Measurements from ENCODE around the gene SLA2. TPM values are rescaled to one million over a fixed set of nuclear protein-coding genes. Genes with fewer than 3 reads are reported as not detected.

The SLA2 gene
- total RNA-seq, 1 donor from 2014 or later, result 0.67 TPM

DNA sequence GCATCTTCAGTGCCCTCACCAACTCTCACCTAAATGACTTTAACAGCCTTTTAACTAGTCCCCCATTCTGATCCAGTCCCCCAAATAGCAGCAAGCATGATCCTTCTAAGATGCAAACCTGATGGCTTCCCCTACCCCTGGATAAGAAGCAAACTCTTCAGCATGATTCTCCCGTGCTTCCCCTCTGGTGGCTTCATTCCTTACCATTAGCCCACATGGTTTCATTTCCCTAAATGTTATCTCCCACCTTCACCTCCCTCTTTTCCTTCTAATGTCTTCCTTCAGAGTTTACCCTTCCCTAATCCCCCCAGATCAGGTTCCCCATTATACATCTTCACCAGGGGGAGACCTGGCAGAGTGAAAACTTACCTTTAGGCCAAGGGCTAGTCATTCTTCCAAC, 44.5 kb downstream of the SLA2 start:
- DNase-seq (no peak), ATAC-seq (ENCODE audit: low read depth) (no peak)
- H3K27me3 Mint-ChIP-seq, result no peaks in the 10 kb centered on the region
- ChIA-PET POLR2A (interaction anchor here (6.1 kb wide), 1 partner anchor 27 kb away, joined by 268 read pairs; the partner anchor contains the start of gene TGIF2), CTCF (no interaction called here)
- H3K4me3 Mint-ChIP-seq, result no peak overlapping the region
- H3K9me3 Mint-ChIP-seq, result no peaks in the 10 kb centered on the region
- H3K36me3 Mint-ChIP-seq (ENCODE audit: low read depth), result peaks cover 7% of the 10 kb centered on the region
- peak overlapping the region; percentile 78 for H3K27ac Mint-ChIP-seq
- TF ChIP-seq, protein P1, sequence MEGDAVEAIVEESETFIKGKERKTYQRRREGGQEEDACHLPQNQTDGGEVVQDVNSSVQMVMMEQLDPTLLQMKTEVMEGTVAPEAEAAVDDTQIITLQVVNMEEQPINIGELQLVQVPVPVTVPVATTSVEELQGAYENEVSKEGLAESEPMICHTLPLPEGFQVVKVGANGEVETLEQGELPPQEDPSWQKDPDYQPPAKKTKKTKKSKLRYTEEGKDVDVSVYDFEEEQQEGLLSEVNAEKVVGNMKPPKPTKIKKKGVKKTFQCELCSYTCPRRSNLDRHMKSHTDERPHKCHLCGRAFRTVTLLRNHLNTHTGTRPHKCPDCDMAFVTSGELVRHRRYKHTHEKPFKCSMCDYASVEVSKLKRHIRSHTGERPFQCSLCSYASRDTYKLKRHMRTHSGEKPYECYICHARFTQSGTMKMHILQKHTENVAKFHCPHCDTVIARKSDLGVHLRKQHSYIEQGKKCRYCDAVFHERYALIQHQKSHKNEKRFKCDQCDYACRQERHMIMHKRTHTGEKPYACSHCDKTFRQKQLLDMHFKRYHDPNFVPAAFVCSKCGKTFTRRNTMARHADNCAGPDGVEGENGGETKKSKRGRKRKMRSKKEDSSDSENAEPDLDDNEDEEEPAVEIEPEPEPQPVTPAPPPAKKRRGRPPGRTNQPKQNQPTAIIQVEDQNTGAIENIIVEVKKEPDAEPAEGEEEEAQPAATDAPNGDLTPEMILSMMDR (IDR thresholded peaks at IDR 0.05), result no peak
- intact Hi-C loops (cut with micrococcal nuclease), result loop anchor here (10.0 kb wide), 1 partner anchor 647 kb away; the partner anchor contains the start of gene SCAND1
- peaks cover 61% of the 10 kb centered on the region for H3K4me1 Mint-ChIP-seq

DNA sequence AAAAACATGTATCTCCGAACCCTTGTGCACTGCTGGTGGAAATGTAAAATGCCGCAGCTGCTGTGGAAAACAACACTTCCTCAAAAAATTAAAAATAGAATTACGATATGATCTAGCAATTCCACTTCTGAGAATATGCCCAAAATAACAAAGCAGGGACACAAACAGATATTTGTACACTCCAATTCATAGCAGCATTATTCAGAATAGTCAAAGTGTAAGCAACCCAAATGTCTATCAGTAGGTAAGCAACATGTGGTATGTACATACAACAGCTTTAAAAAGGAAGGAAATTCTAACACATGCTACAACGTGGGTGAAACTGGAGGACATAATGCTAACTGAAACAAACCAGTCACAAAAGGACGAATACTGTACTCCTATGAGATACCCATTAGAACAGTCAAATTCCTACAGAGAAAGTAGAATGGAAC, 46.1 kb downstream of the SLA2 start:
- TF ChIP-seq, protein P1 (IDR thresholded peaks at IDR 0.05), result no peak
- no peak for DNase-seq
- Mint-ChIP-seq H3K4me1 (peaks cover 64% of the 10 kb centered on the region), H3K4me3 (peak overlapping the region; percentile 50), H3K36me3 (ENCODE audit: low read depth) (peaks cover 4% of the 10 kb centered on the region), H3K27ac (peak overlapping the region; percentile 84), H3K27me3 (no peaks in the 10 kb centered on the region), H3K9me3 (no peaks in the 10 kb centered on the region)
- no peak for ATAC-seq (ENCODE audit: low read depth)
- ChIA-PET POLR2A (interaction anchor here (0.7 to 7.7 kb wide), 2 partner anchors 23 to 27 kb away, joined by 3 to 205 read pairs; partner anchors contain the start of gene TGIF2), CTCF (interaction anchor here (1.0 kb wide), 1 partner anchor 41 kb away, joined by 3 read pairs; no protein-coding TSS in a partner anchor)
- intact Hi-C loops (cut with micrococcal nuclease), result loop anchor here (10.0 kb wide), 1 partner anchor 645 kb away; the partner anchor contains the start of gene SCAND1

DNA sequence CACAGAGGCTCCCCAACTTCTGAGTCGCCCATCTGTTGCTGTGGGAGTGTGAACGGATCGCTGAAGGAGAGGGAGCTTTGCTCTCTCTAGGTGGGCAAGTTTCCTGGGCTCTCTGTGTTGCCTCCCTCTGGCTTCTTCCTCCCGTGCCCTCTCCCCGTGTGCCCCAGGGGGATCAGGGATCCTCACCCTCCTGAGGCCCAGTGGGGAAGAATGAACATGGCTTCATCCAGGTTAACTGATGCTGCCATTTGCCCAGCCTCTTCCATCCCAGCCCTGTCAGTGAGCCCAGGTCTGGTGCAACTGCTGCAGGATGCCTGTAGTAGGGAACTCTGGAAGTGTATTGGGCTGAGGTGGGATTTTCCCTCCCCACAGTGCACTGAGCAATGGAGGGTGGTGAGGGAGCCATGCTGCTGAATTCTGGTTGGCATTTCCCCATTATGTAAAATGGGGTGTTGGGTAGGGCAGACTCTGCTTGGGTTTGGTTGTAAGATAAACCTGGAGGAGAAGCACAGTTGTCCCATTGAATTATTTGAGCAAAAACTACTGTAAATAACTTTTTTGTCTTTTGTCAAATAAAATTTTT, 52.6 kb downstream of the SLA2 start:
- H3K27me3 Mint-ChIP-seq, result no peaks in the 10 kb centered on the region
- H3K9me3 Mint-ChIP-seq, result no peaks in the 10 kb centered on the region
- POLR2A ChIA-PET, result interaction anchor here (0.5 to 7.7 kb wide), 11 partner anchors 8 to 257 kb away, joined by 3 to 358 read pairs (median 5); partner anchors contain the start of genes RAB5IF and TGIF2
- intact Hi-C loops (cut with micrococcal nuclease), result no loop called here
- CTCF ChIA-PET, result interaction anchor here (0.9 to 2.8 kb wide), 5 partner anchors 11 to 36 kb away, joined by 3 to 47 read pairs (median 6); partner anchors contain the start of genes RAB5IF and TGIF2
- DNase-seq, result no peak
- peak overlapping the region; percentile 98 for H3K27ac Mint-ChIP-seq
- peaks cover 42% of the 10 kb centered on the region for H3K36me3 Mint-ChIP-seq (ENCODE audit: low read depth)
- ATAC-seq (ENCODE audit: low read depth), result no peak
- TF ChIP-seq, protein P1 (IDR thresholded peaks at IDR 0.05), result no peak
- peaks cover 65% of the 10 kb centered on the region for H3K4me1 Mint-ChIP-seq
- H3K4me3 Mint-ChIP-seq, result peak overlapping the region; percentile 75

DNA sequence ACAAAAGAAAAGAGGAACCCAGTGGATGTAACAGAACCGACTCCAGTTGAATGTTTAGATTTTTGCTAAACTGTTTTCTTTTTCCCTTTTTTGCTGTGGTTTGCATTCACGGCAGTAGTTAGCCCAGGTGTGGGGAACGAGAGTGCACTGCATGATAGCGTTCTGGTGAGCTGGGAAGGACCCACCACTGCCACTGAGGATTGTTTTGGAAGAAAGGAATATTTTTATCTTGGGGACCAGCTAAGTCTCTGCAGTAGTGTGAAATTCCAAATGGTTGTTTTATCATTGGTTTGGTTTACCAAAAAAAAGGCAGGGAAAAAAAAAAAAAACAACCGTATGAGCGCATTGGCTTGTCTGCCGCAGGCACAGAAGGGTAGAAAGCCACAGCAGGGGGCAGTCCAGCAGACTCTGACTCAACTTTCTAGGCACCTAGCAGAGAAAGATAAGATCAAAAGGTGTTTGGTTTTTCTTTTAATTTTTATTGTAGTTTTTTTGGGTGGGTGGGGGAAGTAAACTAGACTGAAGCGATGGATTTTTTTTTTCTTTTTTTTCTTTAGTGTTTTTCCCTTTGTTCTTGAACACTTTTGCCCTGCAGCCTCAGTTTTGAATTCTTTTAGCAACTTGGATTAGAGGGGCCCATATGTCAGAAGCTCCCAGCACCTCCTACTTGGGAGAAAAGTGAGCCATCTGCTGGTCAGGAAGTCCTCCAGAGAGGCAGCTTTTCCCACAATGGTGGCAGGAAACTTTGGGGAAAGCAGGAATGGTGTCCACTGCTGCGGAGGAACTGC, 53.9 kb downstream of the SLA2 start:
- ChIA-PET CTCF (interaction anchor here (1.9 kb wide), 1 partner anchor 13 kb away, joined by 5 read pairs; the partner anchor contains the start of gene RAB5IF), POLR2A (interaction anchor here (0.6 to 8.6 kb wide), 4 partner anchors 13 to 153 kb away, joined by 3 to 358 read pairs (median 35); partner anchors contain the start of genes RAB5IF and TGIF2)
- no peak for ATAC-seq (ENCODE audit: low read depth)
- Mint-ChIP-seq H3K4me1 (peaks cover 70% of the 10 kb centered on the region), H3K4me3 (no peak overlapping the region), H3K27ac (peak overlapping the region; percentile 53), H3K36me3 (ENCODE audit: low read depth) (peaks cover 49% of the 10 kb centered on the region), H3K9me3 (no peaks in the 10 kb centered on the region), H3K27me3 (no peaks in the 10 kb centered on the region)
- no peak for DNase-seq
- intact Hi-C loops (cut with micrococcal nuclease), result no loop called here
- TF ChIP-seq, protein P1 (IDR thresholded peaks at IDR 0.05), result no peak
